ENCODE data around the gene RASSF3.

The RASSF3 gene

DNA sequence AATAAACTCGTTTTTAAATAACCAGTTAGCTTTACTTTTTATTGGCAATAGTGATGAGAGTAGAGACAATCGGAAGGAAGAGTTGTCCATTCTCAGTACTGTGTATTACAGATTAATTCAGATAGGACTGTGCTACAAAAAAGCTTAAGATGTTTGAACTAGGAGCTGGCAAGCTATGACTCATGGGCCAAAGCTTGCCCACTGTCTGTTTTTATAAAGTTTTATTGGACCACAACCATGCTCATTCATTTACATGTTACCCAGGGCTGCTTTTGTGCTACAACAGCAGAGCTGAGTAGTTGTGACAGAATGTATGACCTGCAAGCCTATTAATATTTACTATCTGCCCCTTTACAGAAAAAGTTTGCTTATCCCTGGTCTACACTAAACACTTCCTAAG, 129.5 kb downstream of the RASSF3 start:
- ATAC-seq (ENCODE audit: low read depth) (peak; percentile 35; the same call in 1 of the 3 replicates), DNase-seq (ENCODE audit: low spot score) (no peak)
- peaks cover 65% of the 10 kb centered on the region for H3K36me3 ChIP-seq (ENCODE audit: low read depth)
- H3K27ac ChIP-seq (ENCODE audit: poor library complexity, severe bottlenecking) = peak overlapping the region; percentile 6
- no peaks in the 10 kb centered on the region for H3K27me3 ChIP-seq (ENCODE audit: insufficient read depth, poor library complexity, severe bottlenecking)
- TF ChIP-seq, protein P1, sequence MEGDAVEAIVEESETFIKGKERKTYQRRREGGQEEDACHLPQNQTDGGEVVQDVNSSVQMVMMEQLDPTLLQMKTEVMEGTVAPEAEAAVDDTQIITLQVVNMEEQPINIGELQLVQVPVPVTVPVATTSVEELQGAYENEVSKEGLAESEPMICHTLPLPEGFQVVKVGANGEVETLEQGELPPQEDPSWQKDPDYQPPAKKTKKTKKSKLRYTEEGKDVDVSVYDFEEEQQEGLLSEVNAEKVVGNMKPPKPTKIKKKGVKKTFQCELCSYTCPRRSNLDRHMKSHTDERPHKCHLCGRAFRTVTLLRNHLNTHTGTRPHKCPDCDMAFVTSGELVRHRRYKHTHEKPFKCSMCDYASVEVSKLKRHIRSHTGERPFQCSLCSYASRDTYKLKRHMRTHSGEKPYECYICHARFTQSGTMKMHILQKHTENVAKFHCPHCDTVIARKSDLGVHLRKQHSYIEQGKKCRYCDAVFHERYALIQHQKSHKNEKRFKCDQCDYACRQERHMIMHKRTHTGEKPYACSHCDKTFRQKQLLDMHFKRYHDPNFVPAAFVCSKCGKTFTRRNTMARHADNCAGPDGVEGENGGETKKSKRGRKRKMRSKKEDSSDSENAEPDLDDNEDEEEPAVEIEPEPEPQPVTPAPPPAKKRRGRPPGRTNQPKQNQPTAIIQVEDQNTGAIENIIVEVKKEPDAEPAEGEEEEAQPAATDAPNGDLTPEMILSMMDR (IDR thresholded peaks at IDR 0.05; ENCODE audit: poor library complexity, severe bottlenecking) = no peak
- no peak overlapping the region for H3K4me3 ChIP-seq (ENCODE audit: severe bottlenecking)
- no peaks in the 10 kb centered on the region for H3K9me3 ChIP-seq (ENCODE audit: severe bottlenecking)
- H3K4me1 ChIP-seq (ENCODE audit: insufficient read depth, poor library complexity, severe bottlenecking) = peaks cover 20% of the 10 kb centered on the region

DNA sequence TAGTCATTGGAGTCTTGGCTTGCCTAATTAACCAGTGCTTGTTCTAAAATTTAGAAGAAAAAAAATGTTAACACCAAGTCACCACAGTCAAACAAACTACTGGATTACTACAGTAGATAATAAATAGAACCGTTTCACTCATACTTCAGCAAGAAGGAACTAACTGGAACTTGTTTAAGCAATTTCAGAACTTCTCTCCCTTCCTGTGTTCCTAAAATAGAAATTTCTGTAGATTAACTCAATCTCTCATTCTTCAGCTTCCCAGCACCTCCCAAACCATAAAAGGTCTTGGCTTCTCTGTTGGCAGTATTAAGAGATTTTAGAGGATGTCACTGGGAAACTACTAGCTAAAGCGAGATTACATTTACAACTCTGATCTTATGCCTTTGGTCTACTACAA, 130.4 kb downstream of the RASSF3 start:
- ATAC-seq (ENCODE audit: low read depth) = no peak
- DNase-seq (ENCODE audit: low spot score) = no peak
- Histone ChIP-seq H3K27me3 (ENCODE audit: insufficient read depth, poor library complexity, severe bottlenecking) (no peaks in the 10 kb centered on the region), H3K4me3 (ENCODE audit: severe bottlenecking) (no peak overlapping the region), H3K27ac (ENCODE audit: poor library complexity, severe bottlenecking) (no peak overlapping the region), H3K4me1 (ENCODE audit: insufficient read depth, poor library complexity, severe bottlenecking) (peaks cover 27% of the 10 kb centered on the region), H3K36me3 (ENCODE audit: low read depth) (peaks cover 61% of the 10 kb centered on the region), H3K9me3 (ENCODE audit: severe bottlenecking) (no peaks in the 10 kb centered on the region)
- TF ChIP-seq, protein P1 (IDR thresholded peaks at IDR 0.05; ENCODE audit: poor library complexity, severe bottlenecking) = no peak

DNA sequence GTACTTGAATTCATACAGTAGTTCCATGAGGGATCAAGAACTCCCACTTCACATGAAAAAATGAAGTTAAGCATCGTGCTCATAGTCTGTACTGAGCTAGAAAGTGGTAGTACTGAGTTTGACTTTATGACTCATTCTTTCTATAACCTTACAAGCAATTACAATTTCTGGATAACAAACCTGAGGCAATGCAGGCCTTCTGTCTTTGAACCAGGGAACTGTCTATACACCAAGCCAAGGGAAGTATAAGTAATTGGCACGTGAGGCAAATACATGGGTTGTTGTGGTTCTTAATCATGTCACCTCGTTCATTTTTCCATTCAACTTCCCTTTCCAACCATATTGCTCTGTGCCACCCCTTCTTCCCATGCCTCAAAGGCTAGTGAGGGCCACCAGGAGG, 132.1 kb downstream of the RASSF3 start:
- Histone ChIP-seq H3K27me3 (ENCODE audit: insufficient read depth, poor library complexity, severe bottlenecking) (no peaks in the 10 kb centered on the region), H3K9me3 (ENCODE audit: severe bottlenecking) (no peaks in the 10 kb centered on the region), H3K4me3 (ENCODE audit: severe bottlenecking) (no peak overlapping the region), H3K4me1 (ENCODE audit: insufficient read depth, poor library complexity, severe bottlenecking) (peaks cover 32% of the 10 kb centered on the region), H3K36me3 (ENCODE audit: low read depth) (peaks cover 53% of the 10 kb centered on the region), H3K27ac (ENCODE audit: poor library complexity, severe bottlenecking) (no peak overlapping the region)
- DNase-seq (ENCODE audit: low spot score) = no peak
- ATAC-seq (ENCODE audit: low read depth) = no peak
- TF ChIP-seq, protein P1 (IDR thresholded peaks at IDR 0.05; ENCODE audit: poor library complexity, severe bottlenecking) = no peak

DNA sequence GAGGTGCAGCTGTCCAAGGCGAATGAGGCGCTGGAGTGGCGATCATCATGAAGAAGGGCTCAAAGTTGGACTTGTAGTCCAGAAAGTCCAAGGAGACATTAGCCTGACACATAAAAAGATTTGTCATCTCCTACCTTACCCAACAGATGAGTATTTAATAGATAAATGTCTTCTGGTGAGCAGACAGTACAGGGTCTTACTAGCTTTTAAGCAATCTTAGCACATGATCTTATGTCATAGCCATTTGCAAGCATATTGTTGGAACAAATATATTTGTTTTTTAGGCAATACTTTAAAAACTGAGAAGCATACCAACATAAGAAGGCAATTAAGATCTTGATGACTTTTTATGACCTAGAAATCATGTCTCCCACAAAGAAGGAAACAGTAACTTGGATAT, 132.9 kb downstream of the RASSF3 start:
- Histone ChIP-seq H3K36me3 (ENCODE audit: low read depth) (peaks cover 53% of the 10 kb centered on the region), H3K4me3 (ENCODE audit: severe bottlenecking) (no peak overlapping the region), H3K27me3 (ENCODE audit: insufficient read depth, poor library complexity, severe bottlenecking) (no peaks in the 10 kb centered on the region), H3K27ac (ENCODE audit: poor library complexity, severe bottlenecking) (no peak overlapping the region), H3K9me3 (ENCODE audit: severe bottlenecking) (no peaks in the 10 kb centered on the region), H3K4me1 (ENCODE audit: insufficient read depth, poor library complexity, severe bottlenecking) (peaks cover 27% of the 10 kb centered on the region)
- ATAC-seq (ENCODE audit: low read depth) = no peak
- TF ChIP-seq, protein P1 (IDR thresholded peaks at IDR 0.05; ENCODE audit: poor library complexity, severe bottlenecking) = no peak
- no peak for DNase-seq (ENCODE audit: low spot score)

DNA sequence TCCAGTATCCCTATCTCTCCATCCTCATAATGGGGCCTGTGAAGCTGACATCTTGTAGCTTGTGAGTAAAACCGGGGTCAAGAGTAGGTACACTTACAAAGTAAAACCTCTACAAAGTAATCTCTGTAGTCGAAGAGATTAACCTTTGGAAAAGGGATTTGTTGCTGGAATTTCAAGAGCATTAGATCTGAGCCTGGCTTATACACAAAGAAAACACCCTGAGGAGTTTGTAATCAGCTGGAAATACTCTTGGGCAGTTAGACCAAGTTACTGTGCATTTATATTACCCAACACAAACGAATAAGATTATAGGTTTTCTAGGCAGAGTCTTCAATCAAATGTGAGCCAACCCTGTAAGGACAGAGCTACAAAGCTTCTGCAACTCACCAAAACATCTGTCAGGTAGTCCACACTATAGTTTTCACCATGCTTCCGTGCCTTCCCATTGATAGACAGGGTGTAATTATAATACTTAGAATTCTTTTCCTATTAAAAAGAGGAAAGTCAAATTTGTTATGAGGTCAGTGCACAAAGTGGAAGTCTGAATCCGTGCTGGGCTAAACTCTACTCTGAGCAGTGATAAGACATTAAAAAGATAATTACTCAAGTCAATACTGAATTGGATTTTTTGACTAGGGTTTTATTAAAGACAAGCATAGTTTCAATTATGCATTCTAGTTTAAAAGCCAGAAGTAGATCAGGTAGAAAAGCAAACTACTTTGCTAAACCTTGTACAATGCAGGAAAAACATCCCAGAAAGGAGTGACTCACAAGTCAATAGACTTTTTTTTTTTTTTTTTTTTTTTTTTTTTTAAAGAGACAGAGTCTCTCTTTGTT, 134.3 kb downstream of the RASSF3 start:
- peaks cover 27% of the 10 kb centered on the region for H3K4me1 ChIP-seq (ENCODE audit: insufficient read depth, poor library complexity, severe bottlenecking)
- no peak overlapping the region for H3K4me3 ChIP-seq (ENCODE audit: severe bottlenecking)
- no peaks in the 10 kb centered on the region for H3K9me3 ChIP-seq (ENCODE audit: severe bottlenecking)
- H3K27ac ChIP-seq (ENCODE audit: poor library complexity, severe bottlenecking) = peak overlapping the region; percentile 42
- H3K27me3 ChIP-seq (ENCODE audit: insufficient read depth, poor library complexity, severe bottlenecking) = no peaks in the 10 kb centered on the region
- TF ChIP-seq, protein P1 (IDR thresholded peaks at IDR 0.05; ENCODE audit: poor library complexity, severe bottlenecking) = no peak
- DNase-seq (ENCODE audit: low spot score) (no peak), ATAC-seq (ENCODE audit: low read depth) (peak; percentile 33; the same call in 1 of the 3 replicates)
- peaks cover 53% of the 10 kb centered on the region for H3K36me3 ChIP-seq (ENCODE audit: low read depth)
